Stimulated activated naive CD8-positive, alpha-beta T cell treated with anti-CD3 and anti-CD28 coated beads, Interleukin-15, Interleukin-2, amounts not matched to agents 100 U/mL and 50 U/mL, for 24 hours (primary cell): ENCODE results near the gene SOX6.
"Not testable (repeated sequence)": the region's sequence is repeated elsewhere in the genome, so short reads cannot be mapped to it uniquely, and the experiment has no call there.

ENCODE experiments used
- ATAC-seq: fragments of 150-1000 bp; cut with Tn5 transposase; one replicate; pipeline ENCODE4 v1.10.0; 2021
- DNase-seq: peaks from one replicate; pipeline ENCODE4 v3.0.0; 2021

SOX6 gene

GRCh38 chr11:16149476-16149875, 206.9 kb downstream of the SOX6 start:
- no peak for DNase-seq
- ATAC-seq: no peak

DNA sequence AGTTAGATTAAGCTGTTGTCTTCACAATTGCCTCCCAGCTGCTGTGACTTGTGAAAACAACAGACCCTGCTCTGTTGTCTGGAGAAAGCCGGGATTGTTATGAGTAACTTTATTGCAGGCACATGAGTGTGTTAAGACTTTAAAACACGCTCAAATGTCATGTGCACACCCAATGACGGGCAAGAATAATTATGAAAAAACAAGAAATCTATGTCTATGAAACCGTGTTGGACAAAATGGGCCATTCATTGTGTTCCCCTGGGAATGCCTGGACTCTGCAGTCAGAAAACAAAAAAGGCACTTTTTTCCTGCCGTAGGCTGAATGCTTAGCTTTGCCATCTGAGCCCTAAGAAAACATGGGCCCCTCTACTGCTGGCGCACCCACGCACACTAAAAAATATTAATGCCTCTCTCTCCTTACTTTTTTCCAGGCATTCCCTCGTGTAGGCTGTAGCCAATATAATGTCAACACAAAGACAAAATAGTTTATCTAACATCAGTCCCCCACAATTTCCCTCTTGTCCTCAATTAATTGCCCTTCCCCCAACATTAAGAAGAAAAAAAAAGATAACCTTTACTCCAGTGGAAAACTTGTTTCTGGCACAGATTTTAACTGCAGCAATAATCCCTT, 207.9 kb downstream of the SOX6 start:
- ATAC-seq: no peak
- DNase-seq: no peak

- not testable (repeated sequence) for ATAC-seq, DNase-seq
Observed at GRCh38 chr11:16146980-16147379, 209.4 kb downstream of the SOX6 start.

DNA sequence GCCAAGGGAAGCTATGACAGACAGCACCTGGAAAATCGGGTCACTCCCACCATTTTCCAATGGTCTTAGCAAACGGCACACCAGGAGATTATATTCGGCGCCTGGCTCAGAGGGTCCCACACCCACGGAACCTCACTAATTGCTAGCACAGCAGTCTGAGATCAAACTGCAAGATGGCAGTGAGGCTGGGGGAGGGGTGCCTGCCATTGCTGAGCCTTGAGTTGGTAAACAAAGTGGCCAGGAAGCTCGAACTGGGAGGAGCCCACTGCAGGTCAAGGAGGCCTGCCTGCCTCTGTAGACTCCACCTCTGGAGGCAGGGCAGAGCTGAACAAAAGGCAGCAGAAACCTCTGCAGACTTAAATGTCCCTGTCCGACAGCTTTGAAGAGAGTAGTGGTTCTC, 214.7 kb downstream of the SOX6 start:
- not testable (repeated sequence) for ATAC-seq, DNase-seq

- not testable (repeated sequence) for DNase-seq, ATAC-seq
Observed at GRCh38 chr11:16141162-16141561, 215.2 kb downstream of the SOX6 start.

- DNase-seq: no peak
- ATAC-seq: no peak
Observed at GRCh38 chr11:16136792-16137390, 219.5 kb downstream of the SOX6 start.

- DNase-seq (no peak), ATAC-seq (no peak)
Observed at GRCh38 chr11:16133867-16134266, 222.5 kb downstream of the SOX6 start.

DNA sequence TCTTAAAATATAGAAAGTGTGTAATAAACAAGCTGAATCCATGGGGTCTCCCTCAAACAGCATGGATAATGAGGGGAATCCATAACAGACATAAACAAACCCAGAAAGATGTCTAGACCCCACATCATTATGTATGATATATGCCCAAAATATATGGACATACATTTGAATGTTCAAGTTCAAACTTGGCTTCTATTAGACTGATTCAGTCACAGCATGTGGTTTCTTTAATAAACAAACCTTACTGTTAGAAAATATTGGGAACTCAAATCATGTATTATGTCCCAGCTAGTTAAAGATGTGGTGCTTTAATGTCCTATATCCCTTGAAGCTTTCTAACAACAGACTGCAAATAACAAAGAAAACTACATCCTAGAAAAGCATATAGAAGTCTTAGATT, 228.6 kb downstream of the SOX6 start:
- ATAC-seq: no peak

DNA sequence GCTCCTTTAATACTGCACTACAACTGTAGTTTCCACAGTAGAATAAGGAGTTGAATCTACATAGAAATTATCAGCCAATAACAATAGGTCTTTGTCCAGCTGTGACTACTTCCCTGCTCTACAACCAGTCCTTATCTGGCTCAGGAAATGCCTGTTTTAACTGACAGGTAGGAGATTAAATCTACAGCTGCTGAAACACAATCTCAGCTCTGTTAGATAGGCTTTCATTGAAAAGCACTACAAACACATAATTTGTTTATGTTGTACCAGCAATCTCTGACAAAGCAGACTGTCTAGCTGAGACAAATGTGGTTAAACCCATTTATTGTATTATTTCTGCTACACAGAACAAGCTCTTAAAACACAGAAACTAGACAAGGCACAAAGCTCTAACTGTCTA, 230.0 kb downstream of the SOX6 start:
- ATAC-seq (no peak), DNase-seq (no peak)

More for the DNA sequence above, 228.6 kb downstream of the SOX6 start:
- DNase-seq: no peak

GRCh38 chr11:16125796-16126195, 230.6 kb downstream of the SOX6 start:
- ATAC-seq (no peak), DNase-seq (no peak)

DNA sequence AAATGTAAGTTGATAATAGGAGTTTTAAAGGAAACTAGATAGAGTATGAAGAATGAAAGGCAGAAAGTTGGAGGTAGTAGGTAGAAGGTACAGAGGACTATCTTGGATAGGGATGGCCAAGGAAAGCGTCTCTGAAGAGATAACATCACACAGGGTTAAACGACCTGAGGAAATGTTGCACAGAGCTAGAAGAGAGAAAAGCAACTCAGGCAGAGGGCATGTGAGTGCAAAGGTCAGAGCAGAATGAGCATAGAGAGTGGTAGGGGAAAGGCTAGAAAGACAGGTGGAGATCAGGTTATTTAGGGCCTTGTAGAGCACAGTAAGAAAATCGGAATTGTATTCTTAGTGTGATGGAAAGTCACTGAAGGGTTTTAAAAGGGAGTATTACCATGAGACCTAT, 232.0 kb downstream of the SOX6 start:
- DNase-seq (no peak), ATAC-seq (no peak)

GRCh38 chr11:16121853-16122252, 234.5 kb downstream of the SOX6 start:
- no peak for DNase-seq
- no peak for ATAC-seq

DNA sequence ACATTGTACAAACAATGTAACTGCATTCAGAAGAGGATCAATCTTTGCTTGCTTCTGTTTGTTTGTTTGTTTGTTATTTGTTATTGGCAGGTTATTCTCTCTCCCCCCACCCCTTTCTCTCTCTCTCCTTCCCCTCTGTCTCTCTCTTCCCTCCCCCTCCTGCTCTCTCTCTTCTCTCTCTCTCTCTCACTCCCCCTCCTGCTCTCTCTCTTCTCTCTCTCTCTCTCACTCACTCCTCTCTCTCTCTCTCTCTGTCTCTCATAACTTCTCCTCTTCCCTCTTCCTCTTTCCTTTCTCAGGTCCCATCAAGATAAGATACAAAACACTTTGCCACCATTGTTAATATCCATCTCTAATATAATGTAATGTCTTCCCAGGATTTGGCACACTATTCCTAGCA, 236.3 kb downstream of the SOX6 start:
- DNase-seq: no peak
- ATAC-seq: no peak

- ATAC-seq (no peak), DNase-seq (no peak)
Observed at GRCh38 chr11:16117989-16118756, 238.2 kb downstream of the SOX6 start.

- DNase-seq: no peak
Observed at GRCh38 chr11:16114978-16115871, 241.1 kb downstream of the SOX6 start.

DNA sequence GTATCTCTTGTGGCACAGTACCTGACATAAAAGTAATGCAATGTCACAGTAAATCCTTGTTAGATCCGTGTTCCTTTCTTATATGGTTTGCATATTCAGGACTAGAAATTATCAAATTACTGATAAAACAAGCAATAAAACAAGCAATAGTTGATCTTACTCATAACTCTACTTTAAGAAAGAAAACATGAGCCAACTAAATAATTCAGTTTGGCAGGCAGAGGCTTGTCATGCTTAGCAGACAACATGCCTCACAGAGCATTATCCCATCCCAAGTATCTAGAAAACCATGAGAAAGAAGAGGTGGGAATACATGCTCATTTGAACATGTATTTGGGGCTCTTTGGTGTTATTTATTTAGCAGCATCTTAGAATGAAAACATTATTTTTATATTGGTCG, 241.9 kb downstream of the SOX6 start:
- ATAC-seq: no peak

More at GRCh38 chr11:16114978-16115871, 241.1 kb downstream of the SOX6 start:
- ATAC-seq: no peak

GRCh38 chr11:16111690-16112089, 244.7 kb downstream of the SOX6 start:
- DNase-seq (no peak), ATAC-seq (no peak)

More for the DNA sequence above, 241.9 kb downstream of the SOX6 start:
- no peak for DNase-seq

- no peak for DNase-seq
- no peak for ATAC-seq
Observed at GRCh38 chr11:16110886-16111285, 245.5 kb downstream of the SOX6 start.

- no peak for ATAC-seq
- DNase-seq: no peak
Observed at GRCh38 chr11:16099343-16099900, 256.9 kb downstream of the SOX6 start.

- ATAC-seq (no peak), DNase-seq (no peak)
Observed at GRCh38 chr11:16098526-16099205, 257.7 kb downstream of the SOX6 start.

- no peak for DNase-seq
- ATAC-seq: no peak
Observed at GRCh38 chr11:16097543-16097942, 258.8 kb downstream of the SOX6 start.
